Measurements from ENCODE around the gene HELLS. TPM values are rescaled to one million over a fixed set of nuclear protein-coding genes. Genes with fewer than 3 reads are reported as not detected.

HELLS gene
- total RNA-seq, 1 experiment from 2014 or later: 291 TPM

DNA sequence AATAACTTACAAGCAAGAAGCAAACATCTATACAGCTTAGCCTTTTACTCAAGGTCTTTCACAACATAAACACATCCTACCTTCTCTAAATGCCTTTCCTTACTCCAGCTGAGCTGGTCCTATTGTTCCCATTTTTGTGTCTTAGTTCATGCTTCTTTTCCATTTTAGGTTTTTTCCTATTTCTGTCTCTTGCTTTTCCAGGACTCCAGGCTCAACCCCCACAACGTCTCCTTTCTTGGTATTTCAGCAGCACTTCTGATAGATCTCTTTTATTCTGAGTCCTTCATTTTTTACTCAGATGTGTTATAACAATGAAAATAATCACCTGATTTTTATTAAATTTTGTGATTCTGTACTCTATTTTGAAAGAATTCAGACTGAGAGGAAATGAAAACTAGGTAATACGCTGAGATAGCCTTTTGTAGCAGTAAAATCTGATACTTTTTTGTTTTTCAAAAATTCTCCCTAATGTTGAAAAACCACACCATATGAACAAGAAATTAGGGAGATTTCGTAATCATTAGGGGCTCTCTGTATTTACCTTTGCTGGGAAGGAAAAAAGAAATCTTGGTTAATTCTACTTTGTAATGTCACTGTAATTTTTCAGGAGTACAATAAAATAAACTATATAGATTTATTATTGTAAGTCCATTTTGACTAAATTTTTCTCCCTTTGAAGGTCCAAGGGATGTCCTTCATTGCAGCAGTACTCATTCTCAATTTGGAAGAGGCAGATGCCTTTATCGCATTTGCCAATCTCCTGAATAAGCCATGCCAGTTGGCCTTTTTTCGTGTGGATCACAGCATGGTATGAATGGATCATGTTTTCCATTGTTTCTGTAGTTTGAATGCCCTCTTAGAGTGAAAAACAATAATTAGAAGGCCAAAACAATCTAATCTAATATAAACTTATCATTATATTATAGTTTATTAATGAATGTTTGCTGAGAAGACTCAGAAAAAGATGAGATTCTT is 24.0 kb upstream of the HELLS start:
- Mint-ChIP-seq H3K36me3 (ENCODE audit: insufficient read depth in 1 of 3, low read depth in 3 of 3) (no peaks in the 10 kb centered on the region), H3K27me3 (ENCODE audit: low read depth) (no peaks in the 10 kb centered on the region), H3K4me3 (no peak overlapping the region), H3K4me1 (peaks cover 0 to 7% of the 10 kb centered on the region in 2 experiments; a peak in 1 of 4 replicates), H3K27ac (peak overlapping the region in 1 of 3 experiments; percentile 25; a peak in 1 of 7 replicates), H3K9me3 (no peaks in the 10 kb centered on the region)
- Histone ChIP-seq H3K79me1 (ENCODE audit: insufficient read depth, low read depth, low read length, poor library complexity, severe bottlenecking) (no peaks in the 10 kb centered on the region), H2BK20ac (ENCODE audit: low read depth, low read length, poor library complexity, severe bottlenecking) (no peak overlapping the region), H3K23me2 (ENCODE audit: insufficient read length, low read depth, low read length, poor library complexity, severe bottlenecking) (no peaks in the 10 kb centered on the region), H4K5ac (ENCODE audit: insufficient read length, low read depth, low read length) (no peak overlapping the region), H4K8ac (replicated peaks; ENCODE audit: insufficient read length, low read depth, low read length) (no peak overlapping the region), H4K91ac (ENCODE audit: insufficient read length, low read depth, low read length) (no peak overlapping the region), H2BK120ac (ENCODE audit: low read depth, low read length, poor library complexity, severe bottlenecking) (no peak overlapping the region), H3T11ph (ENCODE audit: low read length) (no peak overlapping the region), H3K14ac (ENCODE audit: insufficient read depth, low read length) (no peak overlapping the region), H2BK15ac (ENCODE audit: low read depth, low read length) (no peak overlapping the region), H2AFZ (ENCODE audit: low read length) (no peak overlapping the region), H3K9ac (ENCODE audit: extremely low read depth, insufficient read length, low read length) (no peak overlapping the region), H3K27ac (ENCODE audit: insufficient read length, low read depth, low read length) (no peak overlapping the region), H2BK12ac (ENCODE audit: insufficient read length, low read depth, low read length) (no peak overlapping the region), H3K4me1 (ENCODE audit: insufficient read depth, low read length) (no peaks in the 10 kb centered on the region), H4K20me1 (ENCODE audit: control insufficient read depth, insufficient read depth, insufficient read length) (no peaks in the 10 kb centered on the region), H2AK5ac (ENCODE audit: insufficient read length, low read length) (no peak overlapping the region), H3K4ac (ENCODE audit: low read depth, low read length) (no peak overlapping the region), H3K18ac (ENCODE audit: insufficient read length, low read depth, low read length) (no peak overlapping the region), H3K56ac (ENCODE audit: insufficient read length, low read depth, low read length) (no peak overlapping the region), H3K27me3 (ENCODE audit: insufficient read depth, low read length) (no peaks in the 10 kb centered on the region), H3K4me2 (ENCODE audit: insufficient read depth, insufficient read length, low read length) (no peak overlapping the region), H3K79me2 (ENCODE audit: insufficient read depth, low read length) (no peaks in the 10 kb centered on the region), H2BK5ac (ENCODE audit: insufficient read length, low read length) (no peak overlapping the region), H3K23ac (ENCODE audit: insufficient read length, low read depth, low read length) (no peak overlapping the region), H3K9me3 (ENCODE audit: control insufficient read depth, low read depth, low read length) (no peaks in the 10 kb centered on the region)
- DNase-seq: no peak
- WGBS (ENCODE audit: extremely low coverage, insufficient read length, low lambda C conversion rate): no CpG with 5 or more reads among the region's 5 CpGs
- no peak for TF ChIP-seq CTCF (conservative IDR thresholded peaks at IDR 0.05)

Data from H9 (cell line).